SU-DHL-6 (cell line): Measurements from ENCODE around the gene DOK6.

Source experiments
- CTCF ChIP-seq: fragments of 200-600 bp; sonication (generic); IDR thresholded peaks from one replicate; pipeline ENCODE4 v1.5.1; 2017; ENCODE audit warnings: antibody characterized with exemption, mild to moderate bottlenecking, low read length, moderate library complexity; ENCODE audit not compliant: insufficient read depth, poor library complexity, severe bottlenecking
- EZH2phosphoT487 ChIP-seq: fragments of 200-600 bp; sonication (generic), shearing (Covaris generic); conservative IDR thresholded peaks from 2 replicates; pipeline ENCODE4 v1.6.1; 2018; ENCODE audit warnings: mild to moderate bottlenecking, antibody characterized with exemption, low read length, moderate library complexity, mixed read lengths

GRCh38 chr18:69574401-69574800 lies 173.7 kb downstream of the DOK6 start:
- TF ChIP-seq CTCF (no peak), EZH2phosphoT487 (no peak)
